ENCODE measurements around the gene C2orf92.
"Not testable (repeated sequence)": the region's sequence is repeated elsewhere in the genome, so short reads cannot be mapped to it uniquely, and the experiment has no call there.

C2orf92 gene

DNA sequence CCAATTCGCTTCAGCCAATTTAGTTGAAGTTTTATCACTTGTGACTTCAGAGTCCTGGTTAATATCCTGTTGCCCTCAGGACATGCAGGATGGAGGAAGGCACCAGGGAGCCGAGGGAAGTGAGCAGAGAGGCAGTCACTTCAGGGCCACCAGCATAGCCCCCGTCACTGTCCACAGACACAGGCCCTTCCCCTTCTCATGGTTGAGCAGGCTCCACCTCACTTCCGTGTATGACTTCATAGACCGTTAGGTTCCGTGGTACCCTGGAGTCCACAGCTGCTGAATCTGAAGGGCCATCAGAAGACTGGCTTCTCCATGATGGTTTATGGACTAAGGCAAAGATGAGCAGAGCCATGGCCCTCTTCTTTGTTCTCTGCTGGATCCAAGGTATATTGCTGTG lies at the start of gene C2orf92:
C2orf92 (plus strand) TSS at position 266 of the 400 bp plus-strand sequence; CDS start at position 342, 76 bp downstream.
- Histone ChIP-seq H3K9ac (ENCODE audit: low read length) (no peak within 1 kb of the TSS), H3K4me3 (ENCODE audit: low read length) (no peak within 1 kb of the TSS), H3K27ac (ENCODE audit: low read depth, low read length) (no peak within 1 kb of the TSS), H3K27me3 (ENCODE audit: control insufficient read depth, insufficient read depth, low read length) (no peaks in the 10 kb centered on the region), H3K36me3 (ENCODE audit: control insufficient read depth, insufficient read depth, low read length) (no peaks in the 10 kb centered on the region), H3K4me1 (ENCODE audit: control insufficient read depth, insufficient read depth, low read length) (no peaks in the 10 kb centered on the region)

DNA sequence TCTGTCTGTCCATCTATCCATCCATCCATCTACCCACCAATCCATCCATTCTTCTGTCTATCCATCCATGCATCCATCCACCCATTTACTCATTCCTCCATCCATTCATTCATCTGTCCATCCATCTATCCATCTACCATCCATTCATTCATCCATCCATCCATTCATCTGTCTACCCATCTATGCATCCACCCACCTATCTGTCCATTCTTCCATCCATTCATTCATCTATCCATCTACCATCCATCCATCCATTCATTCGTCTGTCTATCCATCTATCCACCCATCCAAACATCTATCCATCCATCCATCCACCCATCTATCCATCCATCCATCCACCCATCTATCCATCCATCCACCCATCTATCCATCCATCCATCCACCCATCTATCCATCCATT lies 49.0 kb upstream of the C2orf92 start:
- H3K4me1 ChIP-seq (ENCODE audit: control insufficient read depth, insufficient read depth, low read length); H3K9ac ChIP-seq (ENCODE audit: low read length); H3K27me3 ChIP-seq (ENCODE audit: control insufficient read depth, insufficient read depth, low read length); H3K36me3 ChIP-seq (ENCODE audit: control insufficient read depth, insufficient read depth, low read length); H3K27ac ChIP-seq (ENCODE audit: low read depth, low read length); H3K4me3 ChIP-seq (ENCODE audit: low read length): not testable (repeated sequence)

DNA sequence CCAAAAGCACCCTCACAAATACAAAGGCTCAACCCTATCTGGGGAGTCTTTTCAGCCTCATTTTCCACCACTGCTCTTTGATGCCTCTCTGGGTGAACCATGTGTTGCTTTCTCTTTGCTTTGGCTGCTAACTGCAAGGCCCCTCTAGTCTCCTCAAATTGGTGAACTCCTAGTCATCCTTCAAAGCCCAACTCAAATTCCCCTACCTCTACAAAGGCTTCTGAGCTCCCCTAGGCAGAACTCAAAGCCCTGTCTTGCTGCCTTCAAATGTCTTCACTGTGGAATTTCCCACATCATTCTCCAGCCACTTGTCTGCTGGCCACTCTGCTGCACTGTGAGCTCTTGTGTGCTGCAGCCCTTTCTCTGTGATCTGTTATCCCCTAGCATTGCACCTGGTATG lies 46.5 kb upstream of the C2orf92 start:
- H3K4me1 ChIP-seq (ENCODE audit: control insufficient read depth, insufficient read depth, low read length); H3K9ac ChIP-seq (ENCODE audit: low read length); H3K27ac ChIP-seq (ENCODE audit: low read depth, low read length); H3K27me3 ChIP-seq (ENCODE audit: control insufficient read depth, insufficient read depth, low read length); H3K36me3 ChIP-seq (ENCODE audit: control insufficient read depth, insufficient read depth, low read length); H3K4me3 ChIP-seq (ENCODE audit: low read length): not testable (repeated sequence)

DNA sequence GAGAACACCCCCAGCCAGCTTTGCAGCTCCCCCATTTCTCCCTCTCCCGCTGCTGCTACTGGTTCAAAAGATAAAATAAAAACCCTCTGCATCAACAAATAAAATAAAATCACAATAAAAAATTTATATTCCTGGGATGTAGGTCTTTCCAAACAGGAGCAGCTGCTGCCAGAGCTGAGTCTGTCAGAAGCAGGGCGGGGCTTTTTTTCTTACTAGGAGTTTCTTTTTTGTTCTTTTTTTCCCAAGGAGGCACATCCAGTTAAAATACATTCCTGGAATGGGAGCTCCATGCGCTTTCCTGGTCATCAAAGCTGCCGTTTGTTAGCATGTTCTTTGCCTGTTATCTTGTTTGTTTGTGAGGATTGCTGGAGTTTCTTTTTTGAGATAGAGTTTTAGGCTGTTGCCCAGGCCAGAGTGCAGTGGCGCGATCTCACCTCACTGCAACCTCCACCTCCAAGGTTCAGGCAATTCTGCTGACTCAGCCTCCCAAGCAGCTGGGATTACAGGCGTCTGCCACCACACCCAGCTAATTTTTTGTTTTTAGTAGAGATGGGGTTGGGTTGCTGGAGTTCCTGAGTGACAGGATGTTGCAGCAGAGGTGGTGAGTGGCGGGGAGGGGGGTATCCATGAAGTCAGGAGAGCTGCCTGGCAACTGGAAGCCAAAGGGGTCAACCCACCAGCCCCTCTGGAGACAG lies 44.0 kb upstream of the C2orf92 start:
- H3K9ac ChIP-seq (ENCODE audit: low read length); H3K4me1 ChIP-seq (ENCODE audit: control insufficient read depth, insufficient read depth, low read length); H3K27me3 ChIP-seq (ENCODE audit: control insufficient read depth, insufficient read depth, low read length); H3K4me3 ChIP-seq (ENCODE audit: low read length); H3K36me3 ChIP-seq (ENCODE audit: control insufficient read depth, insufficient read depth, low read length); H3K27ac ChIP-seq (ENCODE audit: low read depth, low read length): not testable (repeated sequence)

DNA sequence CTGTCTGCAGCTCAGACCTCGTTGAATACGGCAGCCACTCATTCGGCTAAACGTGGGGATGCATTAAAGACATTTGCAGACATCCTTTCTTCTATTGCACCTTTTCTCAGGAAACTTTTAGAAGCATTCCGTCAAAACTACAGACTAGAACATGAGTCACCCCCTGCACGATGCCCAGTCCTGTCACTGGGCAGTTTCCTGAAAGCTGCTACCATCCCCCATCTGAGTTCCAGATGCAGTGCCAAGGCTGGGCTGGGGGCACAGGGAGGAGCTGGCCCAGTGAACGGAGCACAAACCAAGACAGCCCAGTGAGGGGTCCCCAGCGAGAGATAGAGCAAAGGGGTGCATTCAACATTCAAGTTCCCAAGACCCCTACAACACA lies 43.5 kb upstream of the C2orf92 start:
- H3K27ac ChIP-seq (ENCODE audit: low read depth, low read length); H3K27me3 ChIP-seq (ENCODE audit: control insufficient read depth, insufficient read depth, low read length); H3K36me3 ChIP-seq (ENCODE audit: control insufficient read depth, insufficient read depth, low read length); H3K4me1 ChIP-seq (ENCODE audit: control insufficient read depth, insufficient read depth, low read length); H3K4me3 ChIP-seq (ENCODE audit: low read length); H3K9ac ChIP-seq (ENCODE audit: low read length): not testable (repeated sequence)

DNA sequence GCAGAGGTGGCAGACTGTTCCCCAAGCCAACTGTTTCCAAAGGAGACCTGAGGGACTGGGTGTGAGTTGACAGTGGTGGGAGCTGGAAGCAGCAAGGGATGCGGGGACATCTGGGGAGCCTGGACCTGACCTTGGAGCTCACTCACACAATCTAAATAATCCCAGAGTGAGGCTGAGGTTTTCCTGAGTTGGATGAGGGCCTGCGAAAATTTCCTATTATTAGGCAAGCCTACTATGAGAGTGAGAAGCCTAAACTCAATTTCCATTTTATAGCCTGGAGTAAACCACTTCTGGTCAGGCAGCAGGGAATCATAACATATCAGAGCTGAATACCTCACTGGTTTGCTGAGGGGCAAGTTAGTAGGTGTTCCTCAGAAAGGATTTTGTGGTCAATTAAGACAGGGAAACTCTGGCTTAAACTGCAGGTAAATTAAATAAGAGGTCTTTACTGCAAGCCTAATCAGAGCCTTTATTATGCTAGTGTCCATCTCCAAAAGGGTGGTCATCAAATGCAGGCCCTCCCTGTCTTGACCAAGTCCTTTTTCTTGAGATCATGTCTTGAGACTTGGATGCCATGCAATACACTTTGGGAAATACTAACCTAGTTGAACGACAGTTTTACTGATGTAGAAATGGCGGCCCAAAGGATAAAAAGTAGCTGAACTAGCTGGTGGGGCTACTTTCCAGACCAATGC lies 25.3 kb upstream of the C2orf92 start:
- Histone ChIP-seq H3K4me3 (ENCODE audit: low read length) (no peak overlapping the region), H3K36me3 (ENCODE audit: control insufficient read depth, insufficient read depth, low read length) (peaks cover 16% of the 10 kb centered on the region), H3K9ac (ENCODE audit: low read length) (no peak overlapping the region), H3K27ac (ENCODE audit: low read depth, low read length) (no peak overlapping the region), H3K4me1 (ENCODE audit: control insufficient read depth, insufficient read depth, low read length) (peaks cover 3% of the 10 kb centered on the region), H3K27me3 (ENCODE audit: control insufficient read depth, insufficient read depth, low read length) (no peaks in the 10 kb centered on the region)

DNA sequence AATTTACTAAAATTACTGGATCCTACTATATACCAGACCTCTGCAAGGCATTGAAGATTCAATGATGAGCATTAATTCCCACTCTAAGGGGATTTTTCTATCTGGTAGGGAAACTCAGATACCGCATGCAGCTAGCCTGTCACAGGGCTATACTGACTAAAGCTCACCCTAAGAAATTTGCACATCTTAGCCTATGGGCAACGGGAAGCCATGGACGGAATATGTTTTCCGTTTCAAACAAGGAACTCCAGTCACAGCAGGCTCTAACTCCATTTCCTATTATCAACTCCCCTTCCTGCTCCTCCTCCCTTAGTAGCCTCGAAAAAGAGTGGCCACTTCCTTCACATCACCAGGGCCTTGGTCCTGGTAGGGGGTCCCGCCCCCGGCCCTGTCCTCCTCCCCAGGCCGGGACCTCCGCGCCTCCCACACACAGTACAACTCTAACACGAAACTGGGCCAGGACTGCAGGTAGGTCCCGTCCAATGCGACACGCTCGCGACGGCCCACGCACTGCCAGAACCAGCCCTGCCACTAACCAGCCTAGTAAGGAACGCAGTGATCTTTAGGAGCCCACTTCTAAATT lies 24.3 kb upstream of the C2orf92 start:
- Histone ChIP-seq H3K27ac (ENCODE audit: low read depth, low read length) (peak overlapping the region; percentile 93), H3K4me3 (ENCODE audit: low read length) (peak overlapping the region; percentile 80)

DNA sequence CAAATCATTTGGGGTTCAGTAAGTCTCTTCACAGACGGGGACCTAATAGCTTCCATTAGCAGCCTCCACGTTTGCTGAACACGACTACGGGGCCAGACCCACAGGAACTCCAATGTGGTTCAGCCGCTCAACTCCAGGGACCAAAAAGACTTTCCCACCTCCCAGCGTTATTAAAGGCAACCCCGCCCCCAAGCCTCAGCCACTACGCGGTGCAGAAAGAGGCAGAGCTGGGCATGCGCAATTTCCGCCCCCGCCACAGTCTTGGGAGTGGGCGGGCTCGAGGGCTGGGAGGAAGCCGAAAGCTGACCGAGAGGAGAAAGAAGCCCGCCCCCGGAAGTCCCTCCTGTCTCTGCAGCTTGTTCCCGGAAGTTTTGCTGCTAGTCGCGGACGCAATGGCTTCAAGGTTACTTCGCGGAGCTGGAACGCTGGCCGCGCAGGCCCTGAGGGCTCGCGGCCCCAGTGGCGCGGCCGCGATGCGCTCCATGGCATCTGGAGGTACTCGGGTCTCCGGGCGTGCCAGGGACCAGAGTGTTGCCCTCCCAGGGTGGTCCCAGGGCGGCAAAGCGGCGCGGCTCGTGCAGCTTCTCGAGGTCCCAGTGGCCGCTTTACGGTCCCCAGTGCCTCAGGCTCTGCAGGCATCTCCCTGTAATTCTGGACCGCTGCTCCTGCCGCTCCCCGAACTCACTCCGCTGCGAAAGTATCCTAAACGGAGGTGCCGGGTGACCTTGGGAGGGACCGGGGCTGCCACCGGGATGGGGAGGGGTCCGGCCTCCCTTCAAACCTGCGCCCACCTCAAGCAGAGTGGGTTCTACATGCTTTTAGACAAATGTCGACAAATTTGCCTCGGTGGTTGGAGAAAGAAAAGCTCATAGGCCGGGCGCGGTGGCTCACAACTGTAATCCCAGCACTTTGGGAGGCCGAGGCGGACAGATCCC lies 23.6 kb upstream of the C2orf92 start, which contains the start of gene COX5B:
COX5B (plus strand) TSS at position 368 of the 935 bp plus-strand sequence; CDS start at position 393, 25 bp downstream.
- no peaks in the 10 kb centered on the region for H3K27me3 ChIP-seq (ENCODE audit: control insufficient read depth, insufficient read depth, low read length)
- peak within 1 kb of the TSS; percentile 90 for H3K4me3 ChIP-seq (ENCODE audit: low read length)
- peak within 1 kb of the TSS; percentile 95 for H3K27ac ChIP-seq (ENCODE audit: low read depth, low read length)
- H3K9ac ChIP-seq (ENCODE audit: low read length) = peak within 1 kb of the TSS; percentile 96
- H3K4me1 ChIP-seq (ENCODE audit: control insufficient read depth, insufficient read depth, low read length) = peaks cover 3% of the 10 kb centered on the region
- H3K36me3 ChIP-seq (ENCODE audit: control insufficient read depth, insufficient read depth, low read length) = peaks cover 18% of the 10 kb centered on the region

More for the DNA sequence above, 24.3 kb upstream of the C2orf92 start:
- Histone ChIP-seq H3K9ac (ENCODE audit: low read length) (peak overlapping the region; percentile 50), H3K36me3 (ENCODE audit: control insufficient read depth, insufficient read depth, low read length) (peaks cover 18% of the 10 kb centered on the region), H3K27me3 (ENCODE audit: control insufficient read depth, insufficient read depth, low read length) (no peaks in the 10 kb centered on the region), H3K4me1 (ENCODE audit: control insufficient read depth, insufficient read depth, low read length) (peaks cover 3% of the 10 kb centered on the region)

DNA sequence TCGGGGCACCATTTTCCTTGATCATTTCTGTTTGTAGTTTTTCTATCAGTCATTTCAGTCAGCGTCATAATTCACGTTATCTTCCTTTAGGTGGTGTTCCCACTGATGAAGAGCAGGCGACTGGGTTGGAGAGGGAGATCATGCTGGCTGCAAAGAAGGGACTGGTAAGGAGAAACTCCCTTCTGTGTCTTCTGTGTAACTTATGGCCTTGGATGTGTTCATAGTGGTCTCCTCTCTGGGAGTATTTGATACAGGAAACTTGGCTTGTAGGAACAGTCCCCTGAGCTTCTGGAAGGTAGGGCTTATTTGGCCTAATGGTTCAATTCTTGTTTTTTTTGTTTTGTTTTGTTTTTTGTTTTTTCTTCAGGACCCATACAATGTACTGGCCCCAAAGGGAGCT lies 22.5 kb upstream of the C2orf92 start:
- H3K4me1 ChIP-seq (ENCODE audit: control insufficient read depth, insufficient read depth, low read length) = peaks cover 3% of the 10 kb centered on the region
- peak overlapping the region; percentile 90 for H3K4me3 ChIP-seq (ENCODE audit: low read length)
- peak overlapping the region; percentile 95 for H3K27ac ChIP-seq (ENCODE audit: low read depth, low read length)
- H3K36me3 ChIP-seq (ENCODE audit: control insufficient read depth, insufficient read depth, low read length) = peaks cover 18% of the 10 kb centered on the region
- H3K27me3 ChIP-seq (ENCODE audit: control insufficient read depth, insufficient read depth, low read length) = no peaks in the 10 kb centered on the region
- no peak overlapping the region for H3K9ac ChIP-seq (ENCODE audit: low read length)

DNA sequence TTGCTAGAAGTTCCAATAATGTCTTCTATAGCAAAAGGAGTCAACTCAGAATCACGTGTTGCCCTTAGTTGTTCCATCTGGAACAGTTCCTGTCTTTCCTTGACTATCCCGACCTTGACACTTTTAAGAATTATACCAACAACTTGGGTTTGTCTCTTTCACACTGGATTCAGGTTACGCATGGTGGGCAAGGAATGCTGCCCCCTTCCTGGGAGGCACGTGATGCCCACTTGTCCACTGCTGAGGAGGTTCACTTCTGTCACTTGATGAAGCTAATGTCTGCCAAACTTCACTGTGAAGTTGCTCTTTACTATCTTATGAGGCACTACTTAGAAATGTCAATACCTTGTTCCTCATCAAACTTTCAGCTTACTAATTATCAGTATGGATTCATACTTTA lies 18.4 kb upstream of the C2orf92 start:
- Histone ChIP-seq H3K27me3 (ENCODE audit: control insufficient read depth, insufficient read depth, low read length) (no peaks in the 10 kb centered on the region), H3K36me3 (ENCODE audit: control insufficient read depth, insufficient read depth, low read length) (peaks cover 28% of the 10 kb centered on the region), H3K4me3 (ENCODE audit: low read length) (no peak overlapping the region), H3K9ac (ENCODE audit: low read length) (no peak overlapping the region), H3K27ac (ENCODE audit: low read depth, low read length) (no peak overlapping the region), H3K4me1 (ENCODE audit: control insufficient read depth, insufficient read depth, low read length) (peaks cover 3% of the 10 kb centered on the region)

DNA sequence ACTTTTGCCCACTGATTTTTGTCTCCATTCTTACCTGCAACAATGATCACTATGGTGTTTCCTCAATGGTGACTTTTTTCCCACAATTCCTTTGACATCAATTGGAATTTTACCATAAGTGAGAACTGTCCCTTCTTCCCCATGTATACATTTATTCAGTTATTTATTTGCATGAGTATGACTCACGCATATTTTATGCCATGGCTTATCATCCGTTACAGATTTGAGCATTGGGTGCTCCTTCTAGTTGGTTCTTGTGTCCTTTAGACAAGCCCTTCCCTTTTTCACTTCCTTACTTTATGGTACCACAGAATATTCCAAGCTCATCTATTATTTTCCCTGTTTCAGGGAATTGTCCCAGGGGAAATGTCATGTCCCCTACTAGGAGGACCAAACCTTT lies 16.0 kb upstream of the C2orf92 start:
- Histone ChIP-seq H3K4me3 (ENCODE audit: low read length) (no peak overlapping the region), H3K27me3 (ENCODE audit: control insufficient read depth, insufficient read depth, low read length) (no peaks in the 10 kb centered on the region), H3K9ac (ENCODE audit: low read length) (no peak overlapping the region), H3K36me3 (ENCODE audit: control insufficient read depth, insufficient read depth, low read length) (peaks cover 28% of the 10 kb centered on the region), H3K4me1 (ENCODE audit: control insufficient read depth, insufficient read depth, low read length) (no peaks in the 10 kb centered on the region), H3K27ac (ENCODE audit: low read depth, low read length) (no peak overlapping the region)

DNA sequence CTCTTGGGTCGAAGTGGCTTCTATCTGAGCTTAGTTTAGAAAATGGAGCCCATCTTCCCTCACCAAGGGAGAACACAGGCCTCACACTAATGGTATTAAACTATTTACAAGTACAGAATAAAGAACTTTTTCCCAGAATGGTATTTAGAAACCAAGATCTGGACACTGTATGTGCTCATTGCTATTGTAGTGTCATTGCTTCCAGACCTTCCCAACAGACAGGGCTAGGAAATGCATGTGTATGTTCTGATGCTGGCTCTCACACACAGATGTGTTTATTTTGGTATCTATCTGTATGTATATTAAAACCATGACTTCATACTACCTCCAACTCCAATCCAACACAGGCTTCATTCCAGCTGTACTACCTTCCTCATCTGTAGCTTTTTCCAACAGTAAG lies 15.6 kb upstream of the C2orf92 start:
- Histone ChIP-seq H3K27ac (ENCODE audit: low read depth, low read length) (no peak overlapping the region), H3K9ac (ENCODE audit: low read length) (no peak overlapping the region), H3K4me1 (ENCODE audit: control insufficient read depth, insufficient read depth, low read length) (no peaks in the 10 kb centered on the region), H3K27me3 (ENCODE audit: control insufficient read depth, insufficient read depth, low read length) (no peaks in the 10 kb centered on the region), H3K36me3 (ENCODE audit: control insufficient read depth, insufficient read depth, low read length) (peaks cover 30% of the 10 kb centered on the region), H3K4me3 (ENCODE audit: low read length) (no peak overlapping the region)
